GM12874 (cell line): ENCODE measurements around the gene DTX1.

ENCODE experiments used
- TF ChIP-seq, protein P1 (sequence below): IDR thresholded peaks from 2 replicates; pipeline ENCODE4 v1.5.1; 2011; ENCODE audit warnings: low read depth, mild to moderate bottlenecking, control low read depth, low read length, moderate library complexity; ENCODE audit not compliant: insufficient read depth

The DTX1 gene

DNA sequence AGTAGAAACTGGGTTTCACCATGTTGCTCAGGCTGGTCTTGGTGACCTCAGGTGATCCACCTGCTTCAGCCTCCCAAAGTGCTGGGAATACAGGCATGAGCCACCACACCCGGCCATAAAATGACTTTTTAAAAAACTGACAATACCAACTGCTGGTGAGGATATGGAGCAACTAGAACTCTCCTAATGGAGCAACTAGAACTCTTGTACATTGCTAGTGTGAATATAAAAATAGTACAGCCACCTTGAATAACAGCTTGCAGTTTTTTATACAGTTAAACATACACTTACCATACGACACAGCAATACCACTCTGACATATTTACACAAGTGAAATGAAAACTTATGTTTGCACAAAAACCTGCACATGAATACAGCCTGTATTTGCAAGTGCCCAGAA lies 90.5 kb downstream of the DTX1 start:
- TF ChIP-seq, protein P1, sequence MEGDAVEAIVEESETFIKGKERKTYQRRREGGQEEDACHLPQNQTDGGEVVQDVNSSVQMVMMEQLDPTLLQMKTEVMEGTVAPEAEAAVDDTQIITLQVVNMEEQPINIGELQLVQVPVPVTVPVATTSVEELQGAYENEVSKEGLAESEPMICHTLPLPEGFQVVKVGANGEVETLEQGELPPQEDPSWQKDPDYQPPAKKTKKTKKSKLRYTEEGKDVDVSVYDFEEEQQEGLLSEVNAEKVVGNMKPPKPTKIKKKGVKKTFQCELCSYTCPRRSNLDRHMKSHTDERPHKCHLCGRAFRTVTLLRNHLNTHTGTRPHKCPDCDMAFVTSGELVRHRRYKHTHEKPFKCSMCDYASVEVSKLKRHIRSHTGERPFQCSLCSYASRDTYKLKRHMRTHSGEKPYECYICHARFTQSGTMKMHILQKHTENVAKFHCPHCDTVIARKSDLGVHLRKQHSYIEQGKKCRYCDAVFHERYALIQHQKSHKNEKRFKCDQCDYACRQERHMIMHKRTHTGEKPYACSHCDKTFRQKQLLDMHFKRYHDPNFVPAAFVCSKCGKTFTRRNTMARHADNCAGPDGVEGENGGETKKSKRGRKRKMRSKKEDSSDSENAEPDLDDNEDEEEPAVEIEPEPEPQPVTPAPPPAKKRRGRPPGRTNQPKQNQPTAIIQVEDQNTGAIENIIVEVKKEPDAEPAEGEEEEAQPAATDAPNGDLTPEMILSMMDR = no peak
